PFSK-1 (cell line): Measurements from ENCODE around the gene UPB1.

Source experiments
- FOXP2 ChIP-seq: optimal IDR thresholded peaks from 2 replicates; pipeline ENCODE3; 2011; ENCODE audit warnings: borderline replicate concordance, control low read depth, inconsistent platforms; ENCODE audit not compliant: insufficient read depth; ENCODE audit errors: extremely low read length, extremely low read depth
- POLR2AphosphoS5 ChIP-seq: IDR thresholded peaks from 2 replicates; pipeline ENCODE4 v1.6.1; 2012; ENCODE audit warnings: low read depth, mild to moderate bottlenecking, control low read depth, low read length, moderate library complexity
- REST ChIP-seq, 2 experiments: IDR thresholded peaks; 2 replicates each; pipeline versions ENCODE4 v1.6.1 to v1.8.0; 2011 to 2012; ENCODE audit warnings: low read depth in 2 of 2, low read length in 2 of 2, control low read depth in 1 of 2, inconsistent platforms in 1 of 2, mild to moderate bottlenecking in 1 of 2, moderate library complexity in 1 of 2; ENCODE audit not compliant: insufficient read depth in 1 of 2
- SIN3A ChIP-seq: IDR thresholded peaks from 2 replicates; pipeline ENCODE4 v1.6.1; 2012; ENCODE audit warnings: mild to moderate bottlenecking, low read length, moderate library complexity, borderline replicate concordance; ENCODE audit not compliant: insufficient read depth
- TAF1 ChIP-seq: IDR thresholded peaks from 2 replicates; pipeline ENCODE4 v1.6.1; 2012; ENCODE audit warnings: low read length, control low read depth, borderline replicate concordance; ENCODE audit not compliant: insufficient read depth

UPB1 gene

GRCh38 chr22:24459911-24460310 lies 35.2 kb upstream of the UPB1 start:
- TF ChIP-seq FOXP2, result no peak
- TF ChIP-seq TAF1, result no peak
- TF ChIP-seq POLR2AphosphoS5, result no peak
- TF ChIP-seq SIN3A, result no peak
- TF ChIP-seq REST (IDR thresholded peaks at IDR 0.05; ENCODE audit: insufficient read depth in 1 of 2, low read depth in 2 of 2, low read length in 2 of 2), result no peak

GRCh38 chr22:24460418-24461089 lies 34.6 kb upstream of the UPB1 start:
- no peak for TF ChIP-seq POLR2AphosphoS5
- TF ChIP-seq REST (IDR thresholded peaks at IDR 0.05; ENCODE audit: insufficient read depth in 1 of 2, low read depth in 2 of 2, low read length in 2 of 2), result no peak
- TF ChIP-seq FOXP2, result no peak
- TF ChIP-seq TAF1, result no peak
- no peak for TF ChIP-seq SIN3A

GRCh38 chr22:24463071-24463760 lies 31.9 kb upstream of the UPB1 start:
- TF ChIP-seq REST (IDR thresholded peaks at IDR 0.05; ENCODE audit: insufficient read depth in 1 of 2, low read depth in 2 of 2, low read length in 2 of 2) (no peak), TAF1 (no peak), SIN3A (no peak), POLR2AphosphoS5 (no peak), FOXP2 (no peak)

- TF ChIP-seq POLR2AphosphoS5 (no peak), REST (IDR thresholded peaks at IDR 0.05; ENCODE audit: insufficient read depth in 1 of 2, low read depth in 2 of 2, low read length in 2 of 2) (no peak), SIN3A (no peak)
These were observed 29.6 kb upstream of the UPB1 start for GRCh38 chr22:24465566-24465965.
